Measurements from ENCODE around the gene GPR87. TPM values are rescaled to one million over a fixed set of nuclear protein-coding genes. Genes with fewer than 3 reads are reported as not detected.

Gene GPR87
- total and polyA plus RNA-seq, 2 donors (not counting 1 experiment from before 2014, with no cell fraction given), result 0.05 to 0.17 TPM

GRCh38 chr3:151285940-151286339 is 30.7 kb downstream of the GPR87 start:
- H3K4me3 ChIP-seq (replicated peaks in 1 of 4; ENCODE audit: control extremely low read depth in 1 of 4, insufficient read depth in 1 of 4, low read depth in 3 of 4, low read length in 4 of 4), result no peak overlapping the region
- no peak overlapping the region for H3K4me2 ChIP-seq (ENCODE audit: extremely low read depth, insufficient read depth, low read length)
- H3K36me3 ChIP-seq (ENCODE audit: control insufficient read depth, insufficient read depth, low read length), result no peaks in the 10 kb centered on the region
- H4K20me1 ChIP-seq (ENCODE audit: control insufficient read depth, extremely low read depth, insufficient read depth, low read length), result no peaks in the 10 kb centered on the region
- H2AFZ ChIP-seq (ENCODE audit: low read length), result no peak overlapping the region
- no peaks in the 10 kb centered on the region for H3K9me3 ChIP-seq (ENCODE audit: control insufficient read depth, insufficient read depth, low read depth, low read length)
- no peaks in the 10 kb centered on the region for H3K79me2 ChIP-seq (ENCODE audit: control insufficient read depth, insufficient read depth, low read length)
- peaks cover 4% of the 10 kb centered on the region for H3K4me1 ChIP-seq (ENCODE audit: control insufficient read depth, extremely low read depth, insufficient read depth, low read length)
- TF ChIP-seq EZH2 (IDR thresholded peaks at IDR 0.05; ENCODE audit: low read length, missing control alignments), result no peak
- no peak for TF ChIP-seq CTCF (conservative IDR thresholded peaks at IDR 0.05 in 1 of 2, IDR thresholded peaks at IDR 0.05 in 1 of 2; ENCODE audit: low read depth in 1 of 2, low read length in 2 of 2)
- H3K27ac ChIP-seq (ENCODE audit: insufficient read depth, low read length), result no peak overlapping the region
- H3K9ac ChIP-seq (ENCODE audit: insufficient read depth, low read length), result no peak overlapping the region
- no peak for DNase-seq (ENCODE audit: low read depth in 2 of 2)
- H3K27me3 ChIP-seq (ENCODE audit: control insufficient read depth, insufficient read depth, low read length), result no peaks in the 10 kb centered on the region

- TF ChIP-seq CTCF (conservative IDR thresholded peaks at IDR 0.05 in 1 of 2, IDR thresholded peaks at IDR 0.05 in 1 of 2; ENCODE audit: low read depth in 1 of 2, low read length in 2 of 2) (no peak), EZH2 (IDR thresholded peaks at IDR 0.05; ENCODE audit: low read length, missing control alignments) (no peak)
- H3K27ac ChIP-seq (ENCODE audit: insufficient read depth, low read length), result no peak overlapping the region
- no peaks in the 10 kb centered on the region for H3K9me3 ChIP-seq (ENCODE audit: control insufficient read depth, insufficient read depth, low read depth, low read length)
- no peaks in the 10 kb centered on the region for H4K20me1 ChIP-seq (ENCODE audit: control insufficient read depth, extremely low read depth, insufficient read depth, low read length)
- no peaks in the 10 kb centered on the region for H3K27me3 ChIP-seq (ENCODE audit: control insufficient read depth, insufficient read depth, low read length)
- no peaks in the 10 kb centered on the region for H3K36me3 ChIP-seq (ENCODE audit: control insufficient read depth, insufficient read depth, low read length)
- no peaks in the 10 kb centered on the region for H3K79me2 ChIP-seq (ENCODE audit: control insufficient read depth, insufficient read depth, low read length)
- peak; percentile 70 to 87 for DNase-seq (ENCODE audit: low read depth in 2 of 2)
- no peak overlapping the region for H3K9ac ChIP-seq (ENCODE audit: insufficient read depth, low read length)
- peak overlapping the region; percentile 4 for H2AFZ ChIP-seq (ENCODE audit: low read length)
- peaks cover 4% of the 10 kb centered on the region for H3K4me1 ChIP-seq (ENCODE audit: control insufficient read depth, extremely low read depth, insufficient read depth, low read length)
- H3K4me3 ChIP-seq (replicated peaks in 1 of 4; ENCODE audit: control extremely low read depth in 1 of 4, insufficient read depth in 1 of 4, low read depth in 3 of 4, low read length in 4 of 4), result no peak overlapping the region
- H3K4me2 ChIP-seq (ENCODE audit: extremely low read depth, insufficient read depth, low read length), result peak overlapping the region; percentile 25
Measured at GRCh38 chr3:151283907-151284461, 32.6 kb downstream of the GPR87 start.

- Histone ChIP-seq H2AFZ (ENCODE audit: low read length) (no peak overlapping the region), H3K4me2 (ENCODE audit: extremely low read depth, insufficient read depth, low read length) (no peak overlapping the region), H3K79me2 (ENCODE audit: control insufficient read depth, insufficient read depth, low read length) (no peaks in the 10 kb centered on the region), H3K36me3 (ENCODE audit: control insufficient read depth, insufficient read depth, low read length) (no peaks in the 10 kb centered on the region), H3K4me1 (ENCODE audit: control insufficient read depth, extremely low read depth, insufficient read depth, low read length) (peaks cover 4% of the 10 kb centered on the region), H3K4me3 (replicated peaks in 1 of 4; ENCODE audit: control extremely low read depth in 1 of 4, insufficient read depth in 1 of 4, low read depth in 3 of 4, low read length in 4 of 4) (no peak overlapping the region), H4K20me1 (ENCODE audit: control insufficient read depth, extremely low read depth, insufficient read depth, low read length) (no peaks in the 10 kb centered on the region), H3K27ac (ENCODE audit: insufficient read depth, low read length) (no peak overlapping the region), H3K27me3 (ENCODE audit: control insufficient read depth, insufficient read depth, low read length) (no peaks in the 10 kb centered on the region), H3K9ac (ENCODE audit: insufficient read depth, low read length) (no peak overlapping the region), H3K9me3 (ENCODE audit: control insufficient read depth, insufficient read depth, low read depth, low read length) (no peaks in the 10 kb centered on the region)
- no peak for DNase-seq (ENCODE audit: low read depth in 2 of 2)
- TF ChIP-seq CTCF (conservative IDR thresholded peaks at IDR 0.05 in 1 of 2, IDR thresholded peaks at IDR 0.05 in 1 of 2; ENCODE audit: low read depth in 1 of 2, low read length in 2 of 2) (no peak), EZH2 (IDR thresholded peaks at IDR 0.05; ENCODE audit: low read length, missing control alignments) (no peak)
Measured at GRCh38 chr3:151283387-151283786, 33.2 kb downstream of the GPR87 start.
